ACC112 (cell line): ENCODE results near the gene PROSER2.

Experiments used
- H2AFZ ChIP-seq: fragments of 200-600 bp; sonication (generic); one replicate; pipeline ENCODE4 v1.6.0; 2017; ENCODE audit warnings: antibody characterized with exemption, low read length; ENCODE audit not compliant: unreplicated experiment
- H3K27ac ChIP-seq: fragments of 200-600 bp; sonication (generic); 2 replicates; pipeline ENCODE4 v1.5.1; 2014; ENCODE audit warnings: low read depth, mild to moderate bottlenecking, antibody characterized with exemption, low read length, moderate library complexity
- H3K27me3 ChIP-seq: fragments of 200-600 bp; sonication (generic); 2 replicates; pipeline ENCODE4 v1.6.1; 2014; ENCODE audit warnings: mild to moderate bottlenecking, antibody characterized with exemption, low read length, moderate library complexity, mixed read lengths; ENCODE audit not compliant: insufficient read depth
- H3K36me3 ChIP-seq: fragments of 200-600 bp; sonication (generic); 2 replicates; pipeline ENCODE4 v1.6.1; 2016; ENCODE audit warnings: mild to moderate bottlenecking, antibody characterized with exemption, low read length, moderate library complexity, mixed read lengths; ENCODE audit not compliant: insufficient read depth
- H3K4me1 ChIP-seq: fragments of 200-600 bp; sonication (generic); one replicate; pipeline ENCODE4 v1.6.1; 2016; ENCODE audit warnings: low read length, mixed read lengths; ENCODE audit not compliant: insufficient read depth, unreplicated experiment, control insufficient read depth
- H3K4me3 ChIP-seq: fragments of 200-600 bp; sonication (generic); 2 replicates; pipeline ENCODE4 v1.5.1; 2014; ENCODE audit warnings: mild to moderate bottlenecking, low read depth, low read length
- H3K79me2 ChIP-seq: fragments of 200-600 bp; sonication (generic); one replicate; pipeline ENCODE4 v1.6.0; 2016; ENCODE audit warnings: low read length; ENCODE audit not compliant: control insufficient read depth, unreplicated experiment, insufficient read depth

PROSER2 gene

DNA sequence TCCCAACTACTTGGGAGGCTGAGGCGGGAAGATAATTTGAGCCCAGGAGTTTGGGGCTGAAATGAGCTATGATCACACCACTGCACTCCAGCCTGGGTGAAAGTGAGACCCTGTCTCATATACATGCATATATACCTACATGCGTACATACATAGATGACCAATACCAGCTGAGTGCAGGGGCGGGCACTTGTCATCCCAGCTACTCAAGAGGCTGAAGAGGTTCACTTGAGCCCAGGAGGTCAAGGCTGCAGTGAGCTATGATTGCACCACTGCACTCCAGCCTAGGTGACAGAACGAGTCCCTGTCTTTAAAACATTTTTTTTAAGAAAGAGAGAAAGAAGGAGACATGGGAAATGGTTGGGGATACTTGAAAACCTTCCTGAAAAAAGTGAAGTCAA lies 17.4 kb upstream of the PROSER2 start:
- Histone ChIP-seq H3K4me3 (no peak overlapping the region), H2AFZ (no peak overlapping the region)

DNA sequence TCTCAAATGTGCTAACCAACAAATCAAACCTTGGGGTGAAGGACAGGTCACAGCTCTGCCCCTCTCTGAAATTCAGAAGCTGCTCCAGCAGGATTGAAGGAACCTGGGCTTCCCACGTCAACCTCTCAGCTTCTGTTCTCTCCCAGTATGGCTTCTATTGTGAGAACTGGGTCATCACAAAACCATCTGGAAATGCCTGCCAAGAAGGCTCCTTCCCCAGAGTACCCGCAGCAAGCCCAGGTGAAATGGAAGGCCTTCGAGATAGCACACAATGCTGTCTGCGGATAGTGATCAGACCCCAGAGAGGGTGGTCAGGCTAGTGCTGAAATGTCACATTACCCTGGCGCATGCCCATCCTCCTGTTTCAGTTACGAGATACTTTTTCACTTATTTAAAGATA lies 16.4 kb upstream of the PROSER2 start:
- no peak overlapping the region for H3K27ac ChIP-seq
- no peaks in the 10 kb centered on the region for H3K79me2 ChIP-seq
- no peaks in the 10 kb centered on the region for H3K4me1 ChIP-seq
- no peaks in the 10 kb centered on the region for H3K36me3 ChIP-seq
- H2AFZ ChIP-seq: no peak overlapping the region
- no peak overlapping the region for H3K4me3 ChIP-seq
- H3K27me3 ChIP-seq: peaks cover 12% of the 10 kb centered on the region; the same call in 1 of the 2 replicates

More for the DNA sequence above, 17.4 kb upstream of the PROSER2 start:
- Histone ChIP-seq H3K27ac (no peak overlapping the region), H3K79me2 (no peaks in the 10 kb centered on the region), H3K4me1 (no peaks in the 10 kb centered on the region), H3K36me3 (no peaks in the 10 kb centered on the region), H3K27me3 (peaks cover 12% of the 10 kb centered on the region; the same call in 1 of the 2 replicates)

DNA sequence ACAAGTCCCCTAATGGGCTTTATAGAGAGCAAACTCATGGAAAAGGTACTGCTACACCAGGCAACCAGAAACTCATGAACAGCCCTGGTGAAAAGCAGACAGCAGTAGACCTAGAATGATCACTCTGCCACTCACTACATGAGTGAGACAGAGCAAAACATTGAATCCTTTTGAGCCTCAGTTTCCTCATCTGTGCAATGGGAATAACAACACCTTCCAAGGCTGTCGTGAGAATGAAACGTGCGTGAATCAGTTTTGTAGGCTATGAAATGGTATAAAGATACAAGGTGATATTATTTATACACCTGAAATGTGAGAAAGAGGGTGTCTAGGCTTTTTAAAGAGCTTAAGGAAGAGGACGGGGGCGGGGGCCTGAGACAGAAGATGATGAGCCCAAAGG lies 14.3 kb upstream of the PROSER2 start:
- Histone ChIP-seq H3K79me2 (no peaks in the 10 kb centered on the region), H3K27ac (no peak overlapping the region), H3K4me1 (no peaks in the 10 kb centered on the region), H3K36me3 (no peaks in the 10 kb centered on the region), H3K4me3 (no peak overlapping the region), H3K27me3 (peaks cover 12% of the 10 kb centered on the region; the same call in 1 of the 2 replicates), H2AFZ (no peak overlapping the region)

DNA sequence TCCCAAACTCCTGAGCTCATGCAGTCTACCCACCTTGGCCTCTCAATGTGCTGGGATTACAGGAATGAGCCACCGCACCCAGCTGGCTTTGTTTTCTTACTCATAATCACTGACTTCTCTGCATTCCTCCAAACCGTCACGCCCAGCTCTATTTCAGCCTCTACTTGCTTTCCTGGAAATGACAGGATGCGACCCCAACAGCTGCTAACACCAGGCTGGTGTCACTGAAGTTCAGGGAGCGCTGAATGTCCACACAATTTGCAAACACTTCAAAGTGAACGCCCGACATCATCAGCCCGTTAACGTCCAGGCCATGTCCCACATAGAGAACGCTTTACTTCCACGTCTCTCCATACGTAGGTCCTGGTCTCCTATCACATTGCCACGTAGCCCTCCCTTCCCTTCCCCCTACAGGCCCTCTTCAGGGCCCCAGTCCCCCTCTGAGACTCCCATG lies 12.8 kb upstream of the PROSER2 start:
- H3K27ac ChIP-seq: no peak overlapping the region
- no peaks in the 10 kb centered on the region for H3K36me3 ChIP-seq
- no peak overlapping the region for H2AFZ ChIP-seq
- H3K27me3 ChIP-seq: peaks cover 12% of the 10 kb centered on the region; the same call in 1 of the 2 replicates
- H3K79me2 ChIP-seq: no peaks in the 10 kb centered on the region
- no peak overlapping the region for H3K4me3 ChIP-seq
- H3K4me1 ChIP-seq: no peaks in the 10 kb centered on the region

DNA sequence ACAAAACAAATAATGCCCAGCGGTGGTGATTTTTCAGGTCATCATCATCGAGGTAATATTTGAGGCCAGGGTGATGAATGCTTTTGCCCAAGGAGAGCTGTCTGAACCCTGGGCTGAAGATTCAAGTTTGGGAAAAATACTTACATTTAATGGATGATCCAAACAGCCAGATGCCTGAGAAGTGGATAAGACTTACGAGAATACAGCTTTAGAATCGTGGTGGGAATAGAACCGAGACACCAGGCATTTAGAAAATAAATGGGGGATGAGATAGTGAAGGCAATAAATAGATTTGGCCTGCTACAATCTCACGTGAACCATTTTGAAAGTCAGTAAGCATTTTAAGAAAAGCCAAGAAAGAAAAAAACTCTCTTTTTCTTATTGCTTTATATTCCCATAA lies 12.2 kb upstream of the PROSER2 start:
- Histone ChIP-seq H3K27me3 (peaks cover 7% of the 10 kb centered on the region; the same call in 1 of the 2 replicates), H3K4me1 (no peaks in the 10 kb centered on the region), H3K4me3 (no peak overlapping the region), H3K79me2 (no peaks in the 10 kb centered on the region), H2AFZ (no peak overlapping the region), H3K27ac (no peak overlapping the region), H3K36me3 (no peaks in the 10 kb centered on the region)

DNA sequence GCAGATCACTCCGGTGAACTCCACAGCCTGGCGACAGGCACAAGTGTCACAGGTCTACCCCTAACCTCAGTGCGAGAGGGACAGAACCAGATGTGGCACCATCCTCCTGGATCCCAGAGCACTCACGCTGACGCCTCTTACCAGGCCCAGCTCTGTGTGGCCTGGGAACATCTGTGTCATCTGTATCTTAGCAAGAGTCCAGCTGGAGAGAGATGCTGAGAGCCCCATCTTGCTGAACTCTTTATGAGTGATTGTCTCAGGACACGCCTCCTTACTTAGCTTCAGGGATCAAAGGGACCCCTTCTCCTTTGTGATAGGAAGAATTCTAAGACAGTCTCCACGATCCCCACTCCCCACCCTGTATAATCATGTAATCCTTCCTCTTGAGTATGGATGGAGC lies 10.0 kb upstream of the PROSER2 start:
- no peaks in the 10 kb centered on the region for H3K36me3 ChIP-seq
- no peaks in the 10 kb centered on the region for H3K4me1 ChIP-seq
- H3K27ac ChIP-seq: no peak overlapping the region
- H3K4me3 ChIP-seq: no peak overlapping the region
- 0 out of 2 replicates have a peak, but pooled peaks cover 2% of the 10 kb centered on the region for H3K27me3 ChIP-seq
- H3K79me2 ChIP-seq: no peaks in the 10 kb centered on the region
- no peak overlapping the region for H2AFZ ChIP-seq

DNA sequence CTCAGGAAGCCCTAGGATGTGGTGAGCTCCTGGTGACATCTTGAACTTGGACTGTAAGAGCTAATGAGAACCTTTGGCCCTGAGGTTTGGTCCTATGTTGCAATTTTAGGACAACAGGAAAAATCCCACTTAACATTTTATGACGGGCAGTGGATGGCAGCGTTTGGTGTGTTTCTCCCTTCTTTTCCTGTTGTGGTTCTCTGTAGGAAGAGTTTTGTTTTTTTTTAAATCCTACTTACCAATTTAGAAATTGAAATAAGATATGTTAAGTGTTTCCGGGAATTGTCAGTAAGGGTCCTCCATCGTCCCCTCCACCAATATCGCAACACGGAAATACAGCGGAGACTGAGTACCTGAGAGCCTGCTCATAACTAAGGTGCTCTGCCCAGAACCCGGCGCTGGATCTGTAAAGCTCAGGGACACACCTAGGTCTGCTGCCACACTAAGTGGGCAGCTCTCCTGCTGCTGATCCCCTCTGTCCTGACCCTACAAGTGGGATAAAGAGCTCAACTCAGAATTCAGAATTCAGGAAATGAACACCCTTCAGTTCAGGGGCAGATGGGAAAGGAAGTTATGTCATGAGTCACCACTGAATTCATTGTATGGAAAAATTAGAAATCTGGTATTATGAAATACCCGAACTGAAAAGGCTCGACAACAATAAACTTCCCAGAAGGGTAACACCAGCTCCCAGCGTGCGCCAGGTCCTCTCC lies 9.1 kb upstream of the PROSER2 start:
- H3K36me3 ChIP-seq: no peaks in the 10 kb centered on the region
- H3K4me1 ChIP-seq: no peaks in the 10 kb centered on the region
- no peaks in the 10 kb centered on the region for H3K27me3 ChIP-seq
- no peak overlapping the region for H3K4me3 ChIP-seq
- H2AFZ ChIP-seq: no peak overlapping the region
- no peaks in the 10 kb centered on the region for H3K79me2 ChIP-seq
- H3K27ac ChIP-seq: no peak overlapping the region

DNA sequence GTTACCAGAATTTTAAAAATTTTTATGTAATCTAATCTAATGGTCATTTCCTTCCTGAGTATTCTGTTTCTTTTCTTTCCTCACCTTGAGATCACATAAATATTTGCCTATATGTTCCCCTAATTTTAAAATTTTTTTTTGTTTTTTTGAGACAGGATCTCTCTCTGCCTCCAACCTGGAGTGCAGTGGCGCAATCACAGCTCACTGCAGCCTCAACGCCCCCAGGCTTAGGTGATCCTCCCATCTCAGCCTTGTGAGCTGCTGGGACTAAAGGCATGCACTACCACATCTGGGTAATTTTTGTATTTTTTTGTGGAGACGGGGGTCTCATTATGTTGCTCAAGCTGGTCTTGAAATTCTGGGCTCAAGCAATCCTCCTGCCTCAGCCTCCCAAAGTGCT lies 4.1 kb upstream of the PROSER2 start:
- Histone ChIP-seq H3K27ac (no peak overlapping the region), H3K4me3 (no peak overlapping the region), H2AFZ (no peak overlapping the region), H3K27me3 (peaks cover 7% of the 10 kb centered on the region; the same call in 1 of the 2 replicates), H3K36me3 (no peaks in the 10 kb centered on the region), H3K4me1 (no peaks in the 10 kb centered on the region), H3K79me2 (no peaks in the 10 kb centered on the region)

DNA sequence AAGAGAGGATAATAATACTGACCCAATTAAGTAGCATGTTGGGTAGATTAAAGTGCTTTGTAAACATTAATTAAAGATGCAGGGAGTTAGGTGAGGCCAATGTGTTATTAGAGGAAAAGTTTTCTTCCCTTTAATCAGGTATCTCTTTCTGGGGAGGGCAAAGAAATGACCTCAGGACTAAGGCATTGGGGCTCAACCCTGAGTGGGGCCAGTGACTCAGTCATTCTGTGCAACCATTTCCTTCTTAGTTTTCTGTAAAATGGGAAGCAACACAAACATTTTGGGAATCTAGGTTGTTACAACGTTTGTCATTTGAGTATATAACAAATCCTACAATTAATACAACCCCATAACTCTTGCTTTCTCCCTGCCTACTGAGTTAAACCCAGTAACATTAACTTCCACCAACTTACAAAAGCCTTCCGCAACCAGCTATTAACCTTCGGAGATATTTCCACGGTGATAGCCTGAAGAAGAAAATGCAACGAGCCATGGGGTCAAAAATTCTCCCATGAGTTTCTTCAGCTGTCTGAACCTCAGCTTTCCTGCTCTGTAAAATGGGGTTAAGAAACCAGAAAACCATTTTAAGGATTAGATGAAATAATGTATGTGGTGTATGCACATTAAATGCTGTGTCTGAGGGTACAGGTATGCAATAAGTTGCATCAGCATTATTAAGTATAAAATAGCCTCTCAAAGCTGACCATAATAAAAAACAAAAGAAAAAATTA lies 965 bp upstream of the PROSER2 start:
- H3K27me3 ChIP-seq: peaks cover 7% of the 10 kb centered on the region
- peaks cover 10% of the 10 kb centered on the region for H3K4me1 ChIP-seq
- no peaks in the 10 kb centered on the region for H3K79me2 ChIP-seq
- no peak overlapping the region for H3K27ac ChIP-seq
- H3K36me3 ChIP-seq: no peaks in the 10 kb centered on the region
- H2AFZ ChIP-seq: no peak overlapping the region
- H3K4me3 ChIP-seq: no peak overlapping the region

DNA sequence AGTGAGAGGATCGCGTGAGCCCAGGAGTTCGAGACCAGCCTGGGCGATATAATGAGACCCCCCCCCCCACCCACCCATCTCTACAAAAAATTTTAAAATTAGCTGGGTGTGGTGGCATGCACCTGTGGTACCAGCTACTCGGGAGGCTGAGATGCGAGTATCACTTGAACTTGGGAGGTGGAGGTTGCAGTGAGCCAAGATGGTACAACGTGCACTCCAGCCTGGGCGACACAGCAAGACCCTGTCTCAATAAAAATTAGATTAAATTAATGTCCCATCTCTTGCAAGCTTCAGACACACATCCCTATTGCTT lies 391 bp upstream of the PROSER2 start:
- Histone ChIP-seq H2AFZ (peak overlapping the region; percentile 90), H3K4me3 (peak overlapping the region; percentile 86), H3K27me3 (peaks cover 7% of the 10 kb centered on the region), H3K4me1 (peaks cover 10% of the 10 kb centered on the region), H3K27ac (no peak overlapping the region), H3K36me3 (no peaks in the 10 kb centered on the region), H3K79me2 (no peaks in the 10 kb centered on the region)

DNA sequence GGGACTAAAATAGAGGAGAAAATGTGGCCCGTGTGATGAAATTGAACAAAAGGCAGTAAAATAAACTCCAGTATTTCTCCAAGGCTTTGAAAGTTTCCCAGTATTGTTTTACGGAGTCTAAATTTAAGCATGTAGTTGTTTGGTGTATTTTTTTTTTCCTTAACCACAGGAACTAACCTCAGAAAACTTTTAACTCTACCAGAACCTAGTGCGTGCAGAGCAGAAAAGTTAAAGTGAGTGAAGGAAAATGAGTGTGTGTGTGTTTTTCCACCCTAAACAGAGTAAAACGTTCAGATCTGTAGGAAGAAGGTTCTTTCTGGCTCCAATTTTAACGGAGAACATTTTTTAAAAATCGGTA lies 812 bp downstream of the PROSER2 start:
- H3K36me3 ChIP-seq: no peaks in the 10 kb centered on the region
- H3K4me3 ChIP-seq: peak overlapping the region; percentile 86
- no peak overlapping the region for H3K27ac ChIP-seq
- H3K4me1 ChIP-seq: peaks cover 10% of the 10 kb centered on the region
- peak overlapping the region; percentile 90 for H2AFZ ChIP-seq
- H3K79me2 ChIP-seq: no peaks in the 10 kb centered on the region
- peaks cover 7% of the 10 kb centered on the region for H3K27me3 ChIP-seq
